KMS-11 (cell line): ENCODE results near the gene CAPS.

Source experiments
- H2AFZ ChIP-seq: fragments of 200-600 bp; sonication (generic); 2 replicates; pipeline ENCODE4 v1.6.1; 2016; ENCODE audit warnings: antibody characterized with exemption, mixed run types, low read depth
- H3K27ac ChIP-seq: fragments of 200-600 bp; sonication (generic); 2 replicates; pipeline ENCODE4 v1.6.1; 2016; ENCODE audit warnings: mild to moderate bottlenecking, mixed run types
- H3K27me3 ChIP-seq: fragments of 200-600 bp; sonication (generic); 2 replicates; pipeline ENCODE4 v1.6.1; 2017; ENCODE audit warnings: mild to moderate bottlenecking, low read depth, mixed run types, moderate library complexity; ENCODE audit not compliant: insufficient read depth
- H3K36me3 ChIP-seq: fragments of 200-600 bp; sonication (generic); 2 replicates; pipeline ENCODE4 v1.6.1; 2017; ENCODE audit warnings: mild to moderate bottlenecking, mixed run types; ENCODE audit not compliant: insufficient read depth
- H3K4me1 ChIP-seq: fragments of 200-600 bp; sonication (generic); 2 replicates; pipeline ENCODE4 v1.6.1; 2016; ENCODE audit warnings: mild to moderate bottlenecking, low read depth, mixed run types; ENCODE audit not compliant: poor library complexity, severe bottlenecking
- H3K4me2 ChIP-seq: fragments of 200-600 bp; sonication (generic); 2 replicates; pipeline ENCODE4 v1.7.0; 2016; ENCODE audit warnings: mild to moderate bottlenecking, mixed run types
- H3K4me3 ChIP-seq: fragments of 200-600 bp; sonication (generic); IDR thresholded peaks from 2 replicates; pipeline ENCODE4 v1.6.1; 2017; ENCODE audit warnings: low read depth, low read length, mixed read lengths; ENCODE audit not compliant: insufficient read depth
- H3K79me2 ChIP-seq: fragments of 200-600 bp; sonication (generic); 2 replicates; pipeline ENCODE4 v1.6.1; 2016; ENCODE audit warnings: low read depth, mixed run types; ENCODE audit not compliant: insufficient read depth
- H3K9ac ChIP-seq: fragments of 200-600 bp; sonication (generic); 2 replicates; pipeline ENCODE4 v1.6.1; 2016; ENCODE audit warnings: mild to moderate bottlenecking, mixed run types
- H4K20me1 ChIP-seq: fragments of 200-600 bp; sonication (generic); 2 replicates; pipeline ENCODE4 v1.6.1; 2016; ENCODE audit warnings: mild to moderate bottlenecking, mixed run types; ENCODE audit not compliant: insufficient read depth
- TF ChIP-seq, protein P1 (sequence below): fragments of 200-600 bp; sonication (generic); conservative IDR thresholded peaks from 2 replicates; pipeline ENCODE4 v1.6.1; 2017; ENCODE audit warnings: low read depth, mild to moderate bottlenecking, antibody characterized with exemption, low read length, moderate library complexity, mixed read lengths

Gene CAPS

DNA sequence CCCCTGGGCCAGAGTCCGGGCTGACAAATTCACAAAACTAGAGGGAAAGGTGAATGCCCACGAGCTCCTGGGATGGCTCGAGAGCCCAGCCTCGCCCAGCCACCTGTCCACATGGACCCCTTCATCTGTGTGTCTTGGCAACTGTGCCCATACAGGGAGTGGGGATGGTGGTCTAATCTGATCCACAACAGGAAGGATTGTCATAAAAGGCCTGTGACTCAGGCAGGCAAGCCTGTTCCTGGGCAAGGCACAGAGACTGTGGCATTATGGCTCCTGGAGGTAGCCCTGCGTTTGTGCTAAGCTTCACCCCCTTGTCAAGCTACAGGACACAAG, 20.0 kb downstream of the CAPS start:
- Histone ChIP-seq H3K4me1 (no peaks in the 10 kb centered on the region), H3K4me3 (no peak overlapping the region), H3K4me2 (no peak overlapping the region), H3K27ac (no peak overlapping the region), H3K79me2 (no peaks in the 10 kb centered on the region), H4K20me1 (no peaks in the 10 kb centered on the region), H3K9ac (no peak overlapping the region), H3K36me3 (no peaks in the 10 kb centered on the region), H3K27me3 (no peaks in the 10 kb centered on the region), H2AFZ (no peak overlapping the region)
- TF ChIP-seq, protein P1, sequence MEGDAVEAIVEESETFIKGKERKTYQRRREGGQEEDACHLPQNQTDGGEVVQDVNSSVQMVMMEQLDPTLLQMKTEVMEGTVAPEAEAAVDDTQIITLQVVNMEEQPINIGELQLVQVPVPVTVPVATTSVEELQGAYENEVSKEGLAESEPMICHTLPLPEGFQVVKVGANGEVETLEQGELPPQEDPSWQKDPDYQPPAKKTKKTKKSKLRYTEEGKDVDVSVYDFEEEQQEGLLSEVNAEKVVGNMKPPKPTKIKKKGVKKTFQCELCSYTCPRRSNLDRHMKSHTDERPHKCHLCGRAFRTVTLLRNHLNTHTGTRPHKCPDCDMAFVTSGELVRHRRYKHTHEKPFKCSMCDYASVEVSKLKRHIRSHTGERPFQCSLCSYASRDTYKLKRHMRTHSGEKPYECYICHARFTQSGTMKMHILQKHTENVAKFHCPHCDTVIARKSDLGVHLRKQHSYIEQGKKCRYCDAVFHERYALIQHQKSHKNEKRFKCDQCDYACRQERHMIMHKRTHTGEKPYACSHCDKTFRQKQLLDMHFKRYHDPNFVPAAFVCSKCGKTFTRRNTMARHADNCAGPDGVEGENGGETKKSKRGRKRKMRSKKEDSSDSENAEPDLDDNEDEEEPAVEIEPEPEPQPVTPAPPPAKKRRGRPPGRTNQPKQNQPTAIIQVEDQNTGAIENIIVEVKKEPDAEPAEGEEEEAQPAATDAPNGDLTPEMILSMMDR: no peak

- Histone ChIP-seq H3K36me3 (no peaks in the 10 kb centered on the region), H4K20me1 (no peaks in the 10 kb centered on the region), H3K9ac (no peak overlapping the region)
These were observed 20.9 kb downstream of the CAPS start for GRCh38 chr19:5934774-5935472.

GRCh38 chr19:5935473-5936291, 21.6 kb downstream of the CAPS start:
- H3K27me3 ChIP-seq: no peaks in the 10 kb centered on the region
- H3K27ac ChIP-seq: no peak overlapping the region
- no peak overlapping the region for H3K4me3 ChIP-seq
- H3K36me3 ChIP-seq: no peaks in the 10 kb centered on the region
- H3K79me2 ChIP-seq: no peaks in the 10 kb centered on the region
- H3K9ac ChIP-seq: no peak overlapping the region
- TF ChIP-seq, protein P1: no peak
- no peaks in the 10 kb centered on the region for H4K20me1 ChIP-seq
- H3K4me1 ChIP-seq: no peaks in the 10 kb centered on the region
- H2AFZ ChIP-seq: no peak overlapping the region
- H3K4me2 ChIP-seq: no peak overlapping the region

More at GRCh38 chr19:5934774-5935472, 20.9 kb downstream of the CAPS start:
- no peak overlapping the region for H3K27ac ChIP-seq
- TF ChIP-seq, protein P1: no peak
- no peaks in the 10 kb centered on the region for H3K79me2 ChIP-seq
- H2AFZ ChIP-seq: no peak overlapping the region
- no peaks in the 10 kb centered on the region for H3K27me3 ChIP-seq
- no peak overlapping the region for H3K4me2 ChIP-seq
- no peak overlapping the region for H3K4me3 ChIP-seq
- H3K4me1 ChIP-seq: no peaks in the 10 kb centered on the region

GRCh38 chr19:5936292-5936592, 22.2 kb downstream of the CAPS start:
- Histone ChIP-seq H4K20me1 (no peaks in the 10 kb centered on the region), H3K9ac (no peak overlapping the region), H3K27ac (no peak overlapping the region), H2AFZ (no peak overlapping the region), H3K4me3 (no peak overlapping the region), H3K79me2 (no peaks in the 10 kb centered on the region), H3K4me1 (no peaks in the 10 kb centered on the region), H3K4me2 (no peak overlapping the region), H3K27me3 (no peaks in the 10 kb centered on the region), H3K36me3 (no peaks in the 10 kb centered on the region)
- TF ChIP-seq, protein P1: no peak
